Measurements from ENCODE around the gene HERPUD1. TPM values are rescaled to one million over a fixed set of nuclear protein-coding genes. Genes with fewer than 3 reads are reported as not detected.

HERPUD1 gene
- total RNA-seq, 1 experiment from 2014 or later, result 28.9 TPM

DNA sequence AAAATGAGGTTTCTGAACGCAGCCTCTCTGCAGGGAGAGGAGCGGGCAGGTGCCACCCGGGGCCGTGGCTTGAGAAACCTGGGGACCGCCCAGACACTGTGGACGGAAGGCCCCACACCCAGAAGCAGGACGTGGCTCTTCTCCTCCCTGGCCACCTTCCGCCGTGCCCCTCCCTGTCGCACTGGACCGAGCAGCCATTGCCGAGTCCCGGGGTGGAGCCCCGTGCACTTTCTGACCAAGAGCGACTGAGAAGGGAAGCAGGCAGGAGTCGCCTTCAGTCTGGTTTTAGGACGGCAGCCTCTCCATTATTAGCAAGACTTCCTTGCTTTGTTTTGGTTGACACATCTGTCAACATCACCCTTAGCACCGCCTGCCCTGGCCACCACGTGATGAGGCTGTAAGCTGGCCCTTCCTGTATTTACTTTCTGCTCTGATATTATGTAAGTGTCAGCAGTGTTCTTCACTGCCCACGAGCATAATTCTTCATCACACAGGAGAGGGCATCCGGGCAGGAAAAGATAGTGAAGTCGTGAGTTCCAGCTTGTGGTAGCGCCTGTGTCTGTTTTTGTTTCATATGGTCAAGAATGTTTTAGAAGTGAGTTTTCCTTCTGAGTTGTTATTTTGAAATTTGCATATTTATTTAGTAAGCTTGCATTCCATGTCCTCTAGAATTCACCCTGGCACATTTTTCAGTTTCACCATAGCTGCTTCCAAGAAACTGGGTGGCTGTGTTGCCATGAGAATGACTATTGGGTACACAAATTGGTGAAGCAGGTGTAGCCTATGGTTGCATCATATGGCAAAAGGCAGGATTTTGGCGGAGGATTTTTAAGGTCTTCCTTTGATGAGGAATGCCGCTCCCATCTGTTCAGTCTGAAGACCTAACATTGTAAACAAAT is 1.0 kb downstream of the HERPUD1 start:
- no peak overlapping the region for H2BK20ac ChIP-seq (ENCODE audit: low read depth, low read length, poor library complexity, severe bottlenecking)
- peak overlapping the region; percentile 76 for H3K18ac ChIP-seq (ENCODE audit: insufficient read length, low read depth, low read length)
- peaks cover 2% of the 10 kb centered on the region for H3K79me1 ChIP-seq (ENCODE audit: insufficient read depth, low read depth, low read length, poor library complexity, severe bottlenecking)
- H3K23ac ChIP-seq (ENCODE audit: insufficient read length, low read depth, low read length), result no peak overlapping the region
- no peak overlapping the region for H2BK5ac ChIP-seq (ENCODE audit: insufficient read length, low read length)
- DNase-seq, result peak; percentile 43
- peak overlapping the region; percentile 90 for H3K4me2 ChIP-seq (ENCODE audit: insufficient read depth, insufficient read length, low read length)
- TF ChIP-seq, protein P1, sequence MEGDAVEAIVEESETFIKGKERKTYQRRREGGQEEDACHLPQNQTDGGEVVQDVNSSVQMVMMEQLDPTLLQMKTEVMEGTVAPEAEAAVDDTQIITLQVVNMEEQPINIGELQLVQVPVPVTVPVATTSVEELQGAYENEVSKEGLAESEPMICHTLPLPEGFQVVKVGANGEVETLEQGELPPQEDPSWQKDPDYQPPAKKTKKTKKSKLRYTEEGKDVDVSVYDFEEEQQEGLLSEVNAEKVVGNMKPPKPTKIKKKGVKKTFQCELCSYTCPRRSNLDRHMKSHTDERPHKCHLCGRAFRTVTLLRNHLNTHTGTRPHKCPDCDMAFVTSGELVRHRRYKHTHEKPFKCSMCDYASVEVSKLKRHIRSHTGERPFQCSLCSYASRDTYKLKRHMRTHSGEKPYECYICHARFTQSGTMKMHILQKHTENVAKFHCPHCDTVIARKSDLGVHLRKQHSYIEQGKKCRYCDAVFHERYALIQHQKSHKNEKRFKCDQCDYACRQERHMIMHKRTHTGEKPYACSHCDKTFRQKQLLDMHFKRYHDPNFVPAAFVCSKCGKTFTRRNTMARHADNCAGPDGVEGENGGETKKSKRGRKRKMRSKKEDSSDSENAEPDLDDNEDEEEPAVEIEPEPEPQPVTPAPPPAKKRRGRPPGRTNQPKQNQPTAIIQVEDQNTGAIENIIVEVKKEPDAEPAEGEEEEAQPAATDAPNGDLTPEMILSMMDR (conservative IDR thresholded peaks at IDR 0.05), result no peak
- Mint-ChIP-seq H3K27me3 (ENCODE audit: low read depth) (no peaks in the 10 kb centered on the region), H3K36me3 (ENCODE audit: insufficient read depth in 1 of 3, low read depth in 3 of 3) (peaks cover 18 to 37% (median 34%) of the 10 kb centered on the region in 3 experiments), H3K4me1 (peaks cover 21 to 23% of the 10 kb centered on the region in 2 experiments), H3K9me3 (no peaks in the 10 kb centered on the region), H3K27ac (peak overlapping the region; percentile 88 to 94 (median 94)), H3K4me3 (peak overlapping the region; percentile 94 to 95)
- no peak overlapping the region for H2BK12ac ChIP-seq (ENCODE audit: insufficient read length, low read depth, low read length)
- H3K79me2 ChIP-seq (ENCODE audit: insufficient read depth, low read length), result peaks cover 9% of the 10 kb centered on the region; the same call in 1 of the 2 replicates
- H2AK5ac ChIP-seq (ENCODE audit: insufficient read length, low read length), result no peak overlapping the region
- WGBS (ENCODE audit: extremely low coverage, insufficient read length, low lambda C conversion rate), result no CpG with 5 or more reads among the region's 25 CpGs
- H3K4me1 ChIP-seq (ENCODE audit: insufficient read depth, low read length), result peaks cover 3% of the 10 kb centered on the region; the same call in 1 of the 2 replicates
- no peak overlapping the region for H4K8ac ChIP-seq (replicated peaks; ENCODE audit: insufficient read length, low read depth, low read length)
- no peak overlapping the region for H3K56ac ChIP-seq (ENCODE audit: insufficient read length, low read depth, low read length)
- H4K91ac ChIP-seq (ENCODE audit: insufficient read length, low read depth, low read length), result no peak overlapping the region
- H2AFZ ChIP-seq (ENCODE audit: low read length), result no peak overlapping the region
- H4K5ac ChIP-seq (ENCODE audit: insufficient read length, low read depth, low read length), result peak overlapping the region; percentile 46
- peak overlapping the region; percentile 90 for H3K14ac ChIP-seq (ENCODE audit: insufficient read depth, low read length)
- H3K27ac ChIP-seq (ENCODE audit: insufficient read length, low read depth, low read length), result no peak overlapping the region
- peaks cover 11% of the 10 kb centered on the region for H3K23me2 ChIP-seq (ENCODE audit: insufficient read length, low read depth, low read length, poor library complexity, severe bottlenecking)
- H3T11ph ChIP-seq (ENCODE audit: low read length), result no peak overlapping the region
- H4K20me1 ChIP-seq (ENCODE audit: control insufficient read depth, insufficient read depth, insufficient read length), result no peaks in the 10 kb centered on the region
- no peak overlapping the region for H3K4ac ChIP-seq (ENCODE audit: low read depth, low read length)
- no peaks in the 10 kb centered on the region for H3K9me3 ChIP-seq (ENCODE audit: control insufficient read depth, low read depth, low read length)
- H3K27me3 ChIP-seq (ENCODE audit: insufficient read depth, low read length), result no peaks in the 10 kb centered on the region
- peak overlapping the region; percentile 73 for H3K9ac ChIP-seq (ENCODE audit: extremely low read depth, insufficient read length, low read length)
- H2BK15ac ChIP-seq (ENCODE audit: low read depth, low read length), result no peak overlapping the region
- no peak overlapping the region for H2BK120ac ChIP-seq (ENCODE audit: low read depth, low read length, poor library complexity, severe bottlenecking)

Measured in H9 (cell line).